Nephron progenitor cell (in vitro differentiated cells): ENCODE data around the gene TBRG4.

Experiments
- DNase-seq: peaks from one replicate; pipeline ENCODE4 v3.0.0; 2021
- H3K27ac Mint-ChIP-seq: 2 replicates; pipeline ENCODE4 v1.8.0; 2021; ENCODE audit warnings: mild to moderate bottlenecking, moderate library complexity, mixed read lengths
- H3K27me3 Mint-ChIP-seq: 2 replicates; pipeline ENCODE4 v1.8.0; 2021; ENCODE audit warnings: mild to moderate bottlenecking, low read depth, mixed read lengths; ENCODE audit not compliant: poor library complexity
- H3K36me3 Mint-ChIP-seq: 2 replicates; pipeline ENCODE4 v1.8.0; 2021; ENCODE audit warnings: low read depth, mixed read lengths
- H3K4me1 Mint-ChIP-seq: 2 replicates; pipeline ENCODE4 v1.8.0; 2021; ENCODE audit warnings: mixed read lengths
- H3K4me3 Mint-ChIP-seq: 2 replicates; pipeline ENCODE4 v1.8.0; 2021; ENCODE audit warnings: mild to moderate bottlenecking, moderate library complexity, mixed read lengths
- H3K9me3 Mint-ChIP-seq: 2 replicates; pipeline ENCODE4 v1.8.0; 2021; ENCODE audit warnings: mild to moderate bottlenecking, moderate library complexity, mixed read lengths
- TF ChIP-seq, protein P1 (sequence below): fragments of 200-600 bp; sonication (generic); IDR thresholded peaks from 2 replicates; pipeline ENCODE4 v1.5.0; 2021; ENCODE audit warnings: antibody characterized with exemption

Gene TBRG4

DNA sequence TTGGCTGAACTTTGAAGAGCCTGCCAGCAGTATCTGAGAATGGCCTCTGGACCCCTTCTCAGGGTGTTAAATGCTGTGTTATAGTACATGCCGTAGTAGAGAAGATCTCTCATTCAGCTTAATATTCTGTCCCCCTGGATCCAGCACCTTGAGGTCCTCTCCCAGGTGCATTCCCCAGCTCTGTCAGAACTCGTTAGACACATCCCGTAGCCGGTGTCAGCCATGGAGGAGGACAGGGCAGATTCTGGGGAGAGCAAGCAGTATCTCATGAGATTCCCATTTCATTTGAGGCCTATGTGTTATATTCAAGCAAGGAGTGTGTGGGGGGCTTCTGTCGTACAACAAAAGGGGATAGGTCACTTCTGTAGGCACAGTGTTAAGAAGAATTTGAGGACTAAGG, 57.6 kb downstream of the TBRG4 start:
- H3K9me3 Mint-ChIP-seq, result peaks cover 9% of the 10 kb centered on the region
- TF ChIP-seq, protein P1, sequence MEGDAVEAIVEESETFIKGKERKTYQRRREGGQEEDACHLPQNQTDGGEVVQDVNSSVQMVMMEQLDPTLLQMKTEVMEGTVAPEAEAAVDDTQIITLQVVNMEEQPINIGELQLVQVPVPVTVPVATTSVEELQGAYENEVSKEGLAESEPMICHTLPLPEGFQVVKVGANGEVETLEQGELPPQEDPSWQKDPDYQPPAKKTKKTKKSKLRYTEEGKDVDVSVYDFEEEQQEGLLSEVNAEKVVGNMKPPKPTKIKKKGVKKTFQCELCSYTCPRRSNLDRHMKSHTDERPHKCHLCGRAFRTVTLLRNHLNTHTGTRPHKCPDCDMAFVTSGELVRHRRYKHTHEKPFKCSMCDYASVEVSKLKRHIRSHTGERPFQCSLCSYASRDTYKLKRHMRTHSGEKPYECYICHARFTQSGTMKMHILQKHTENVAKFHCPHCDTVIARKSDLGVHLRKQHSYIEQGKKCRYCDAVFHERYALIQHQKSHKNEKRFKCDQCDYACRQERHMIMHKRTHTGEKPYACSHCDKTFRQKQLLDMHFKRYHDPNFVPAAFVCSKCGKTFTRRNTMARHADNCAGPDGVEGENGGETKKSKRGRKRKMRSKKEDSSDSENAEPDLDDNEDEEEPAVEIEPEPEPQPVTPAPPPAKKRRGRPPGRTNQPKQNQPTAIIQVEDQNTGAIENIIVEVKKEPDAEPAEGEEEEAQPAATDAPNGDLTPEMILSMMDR, result no peak
- no peaks in the 10 kb centered on the region for H3K4me1 Mint-ChIP-seq
- H3K27me3 Mint-ChIP-seq, result no peaks in the 10 kb centered on the region
- no peak overlapping the region for H3K4me3 Mint-ChIP-seq
- peaks cover 53% of the 10 kb centered on the region for H3K36me3 Mint-ChIP-seq
- no peak for DNase-seq
- no peak overlapping the region for H3K27ac Mint-ChIP-seq

DNA sequence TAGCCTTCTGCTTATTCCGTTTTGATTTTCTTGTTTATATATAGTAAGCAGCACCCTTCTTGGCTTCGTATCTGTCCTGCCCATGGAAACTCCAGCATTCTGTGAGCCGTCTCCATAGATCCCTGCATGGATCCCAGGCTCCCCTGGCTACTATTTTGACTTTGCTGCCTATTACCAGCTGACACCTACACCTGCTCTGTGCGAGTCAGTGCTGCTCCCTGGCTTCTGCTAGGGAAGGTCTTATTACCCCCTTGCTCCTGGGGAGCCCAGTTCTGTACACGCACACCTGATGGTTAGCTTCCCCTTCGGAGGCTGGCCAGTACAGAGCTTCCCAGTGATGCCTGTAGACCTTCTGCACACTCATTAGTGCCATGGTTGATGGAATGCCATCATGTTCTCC, 58.1 kb downstream of the TBRG4 start:
- TF ChIP-seq, protein P1, result no peak
- Mint-ChIP-seq H3K27ac (no peak overlapping the region), H3K9me3 (peaks cover 9% of the 10 kb centered on the region)

DNA sequence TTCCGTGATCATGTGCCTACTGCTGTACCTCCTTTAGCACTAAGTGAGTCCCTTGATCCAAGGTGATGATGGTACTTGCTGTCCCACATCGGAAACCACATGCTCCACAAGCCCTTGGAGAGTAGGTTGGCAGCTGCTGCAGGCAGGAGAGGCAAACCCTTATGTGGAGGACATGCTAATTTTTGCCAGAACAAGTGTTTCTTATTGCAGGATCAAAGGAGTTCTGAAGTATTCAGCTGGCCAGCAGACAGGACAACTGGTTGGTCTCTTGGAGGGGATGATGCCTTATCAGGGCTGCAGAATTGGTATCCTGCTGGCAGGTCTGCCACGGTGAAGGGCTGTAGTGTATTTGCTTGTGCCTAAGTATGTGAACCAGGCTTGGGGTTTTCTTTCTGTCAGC, 59.5 kb downstream of the TBRG4 start:
- Mint-ChIP-seq H3K4me3 (no peak overlapping the region), H3K27me3 (no peaks in the 10 kb centered on the region), H3K36me3 (peaks cover 47% of the 10 kb centered on the region), H3K9me3 (peaks cover 9% of the 10 kb centered on the region), H3K27ac (no peak overlapping the region), H3K4me1 (no peaks in the 10 kb centered on the region)
- DNase-seq, result no peak
- TF ChIP-seq, protein P1, result no peak

More for the DNA sequence above, 58.1 kb downstream of the TBRG4 start:
- no peaks in the 10 kb centered on the region for H3K27me3 Mint-ChIP-seq
- no peaks in the 10 kb centered on the region for H3K4me1 Mint-ChIP-seq
- H3K36me3 Mint-ChIP-seq, result peaks cover 51% of the 10 kb centered on the region
- no peak for DNase-seq
- no peak overlapping the region for H3K4me3 Mint-ChIP-seq

DNA sequence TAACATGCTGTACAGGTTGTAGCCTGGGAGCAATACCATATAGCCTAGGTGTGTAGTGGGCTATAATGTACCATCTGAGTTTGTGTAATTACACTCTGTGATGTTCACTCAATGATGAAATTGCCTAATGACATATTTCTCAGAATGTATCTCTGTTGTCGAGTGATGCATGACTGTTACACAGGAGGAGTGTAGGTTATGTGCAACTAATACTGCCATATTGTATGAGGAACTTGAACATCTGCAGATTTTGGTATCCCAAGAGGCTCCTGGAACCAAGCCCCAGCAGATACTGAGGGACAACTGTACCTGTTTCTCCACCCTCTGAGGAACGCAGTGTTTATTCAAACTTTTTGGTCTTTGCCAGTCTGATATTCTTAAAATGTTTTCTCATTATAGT, 61.3 kb downstream of the TBRG4 start:
- H3K36me3 Mint-ChIP-seq, result peaks cover 42% of the 10 kb centered on the region
- TF ChIP-seq, protein P1, result no peak
- peaks cover 4% of the 10 kb centered on the region for H3K9me3 Mint-ChIP-seq
- no peak overlapping the region for H3K27ac Mint-ChIP-seq
- DNase-seq, result no peak
- H3K4me1 Mint-ChIP-seq, result no peaks in the 10 kb centered on the region
- no peak overlapping the region for H3K4me3 Mint-ChIP-seq
- H3K27me3 Mint-ChIP-seq, result no peaks in the 10 kb centered on the region
